ENCODE results near the gene IL6R.

IL6R gene

DNA sequence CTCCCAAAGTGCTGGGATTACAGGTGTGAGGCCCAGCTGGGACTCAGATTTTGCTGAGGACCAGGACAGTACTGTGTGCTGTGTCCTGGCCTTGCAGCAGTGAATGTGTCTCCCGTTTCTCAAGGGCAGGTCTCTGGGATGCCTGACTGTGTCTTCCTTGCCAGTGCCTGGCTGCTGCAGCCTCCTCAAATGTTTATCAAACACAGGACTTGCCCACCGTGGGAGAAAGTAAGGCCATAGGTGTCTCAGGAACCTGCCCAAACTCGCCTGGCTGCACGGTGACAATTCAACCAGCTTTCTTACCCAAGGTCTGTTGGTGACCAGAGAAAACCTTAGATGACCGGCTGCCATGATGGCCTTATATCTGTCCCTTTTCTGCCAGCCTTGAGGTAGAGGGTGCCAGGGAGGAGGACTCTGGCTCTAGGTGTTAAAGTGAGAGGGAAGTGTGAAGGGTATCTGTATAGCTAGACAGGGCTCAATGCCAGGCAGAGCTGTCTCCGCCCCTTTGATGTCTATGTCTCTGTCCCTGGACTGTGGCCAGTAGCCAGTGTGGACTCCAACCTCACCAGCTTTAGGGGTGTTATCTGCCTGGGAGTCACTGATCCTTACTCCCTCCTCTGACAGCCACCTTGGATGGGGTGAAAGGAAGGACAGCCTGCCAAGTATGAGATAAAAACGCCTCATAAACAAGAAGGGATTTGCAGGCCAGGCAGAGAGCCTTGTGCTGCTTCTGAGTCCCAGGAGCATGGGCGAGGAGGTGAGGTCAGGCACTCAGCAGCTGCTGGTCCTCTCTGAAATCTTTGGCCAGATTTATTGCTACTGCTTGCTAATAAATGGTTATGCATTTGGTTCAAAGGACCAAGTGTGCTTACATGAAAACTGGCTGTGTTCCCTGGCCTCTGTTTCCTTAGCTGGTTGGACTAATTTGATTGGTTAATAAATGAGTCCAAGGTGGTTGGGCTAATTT, 22.3 kb downstream of the IL6R start:
- no peak for DNase-seq

- no peak for DNase-seq
Measured at GRCh38 chr1:154429118-154429517, 24.0 kb downstream of the IL6R start.

- DNase-seq = no peak
Measured at GRCh38 chr1:154429841-154430611, 24.9 kb downstream of the IL6R start.

- no peak for DNase-seq
Measured at GRCh38 chr1:154430903-154431302, 25.8 kb downstream of the IL6R start.

DNA sequence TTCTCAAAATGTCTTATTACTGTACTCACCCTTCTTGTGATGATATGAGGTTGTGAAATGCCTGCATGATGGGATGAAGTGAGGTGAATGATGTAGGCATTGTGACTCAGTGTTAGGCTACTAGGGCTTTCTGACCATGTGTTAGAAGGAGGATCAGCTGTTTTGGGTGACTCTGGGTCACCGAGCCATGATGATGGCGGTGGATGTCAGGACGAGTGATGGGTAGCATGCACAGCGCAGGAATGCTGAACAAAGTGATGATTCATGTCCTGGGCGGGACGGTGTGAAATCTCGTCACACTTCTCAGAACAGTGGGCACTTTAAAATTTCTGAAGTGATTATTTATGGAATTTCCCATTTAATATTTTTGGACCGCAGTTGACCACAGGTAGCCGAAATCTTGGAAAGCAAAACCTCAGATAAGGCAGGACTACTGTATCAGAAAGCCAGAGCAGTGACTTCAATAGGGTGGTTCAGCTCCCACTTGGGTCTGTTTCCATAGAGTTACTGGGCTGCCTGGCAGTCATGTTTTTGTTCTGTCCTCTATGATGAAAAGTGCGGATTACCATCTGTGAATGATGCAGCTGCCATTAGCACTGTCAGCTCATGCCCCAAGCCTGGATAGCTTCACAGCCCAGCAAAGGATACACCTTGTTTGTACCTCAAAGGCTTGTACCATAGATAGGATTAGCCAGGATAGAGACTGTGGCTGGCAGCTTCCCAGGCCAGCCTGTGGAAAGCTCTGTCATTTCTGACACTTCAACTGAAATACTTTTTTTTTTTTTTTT, 26.6 kb downstream of the IL6R start:
- no peak for DNase-seq

DNA sequence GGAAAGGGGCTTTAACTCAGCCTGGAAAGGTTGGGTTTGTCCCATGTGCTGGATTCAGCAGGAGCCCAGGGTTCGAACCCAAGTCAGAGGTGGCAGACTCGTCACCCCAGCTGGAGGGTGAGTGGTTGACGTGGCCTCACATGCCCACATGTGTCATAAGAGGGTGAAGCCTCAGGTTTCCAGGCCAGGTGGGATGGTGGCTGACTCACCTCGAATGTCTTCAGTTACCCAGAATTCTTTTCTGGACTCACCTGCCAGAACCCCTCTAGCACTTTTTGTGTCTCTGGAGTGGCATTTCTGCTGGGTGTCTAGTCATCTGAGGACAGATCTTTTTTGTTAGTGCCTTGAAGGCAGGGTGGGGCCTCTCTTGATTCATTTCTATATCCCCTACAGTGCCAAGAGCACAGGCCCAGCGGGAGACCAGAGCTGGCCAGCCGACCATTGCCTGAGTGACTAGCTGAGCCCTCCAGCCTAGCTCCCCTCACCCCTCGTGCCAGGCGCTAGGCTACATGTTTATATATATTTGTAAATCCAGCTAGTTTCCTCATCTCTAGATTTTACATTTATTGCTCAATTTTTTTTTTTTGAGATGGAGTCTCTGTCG, 28.1 kb downstream of the IL6R start:
- no peak for DNase-seq

DNA sequence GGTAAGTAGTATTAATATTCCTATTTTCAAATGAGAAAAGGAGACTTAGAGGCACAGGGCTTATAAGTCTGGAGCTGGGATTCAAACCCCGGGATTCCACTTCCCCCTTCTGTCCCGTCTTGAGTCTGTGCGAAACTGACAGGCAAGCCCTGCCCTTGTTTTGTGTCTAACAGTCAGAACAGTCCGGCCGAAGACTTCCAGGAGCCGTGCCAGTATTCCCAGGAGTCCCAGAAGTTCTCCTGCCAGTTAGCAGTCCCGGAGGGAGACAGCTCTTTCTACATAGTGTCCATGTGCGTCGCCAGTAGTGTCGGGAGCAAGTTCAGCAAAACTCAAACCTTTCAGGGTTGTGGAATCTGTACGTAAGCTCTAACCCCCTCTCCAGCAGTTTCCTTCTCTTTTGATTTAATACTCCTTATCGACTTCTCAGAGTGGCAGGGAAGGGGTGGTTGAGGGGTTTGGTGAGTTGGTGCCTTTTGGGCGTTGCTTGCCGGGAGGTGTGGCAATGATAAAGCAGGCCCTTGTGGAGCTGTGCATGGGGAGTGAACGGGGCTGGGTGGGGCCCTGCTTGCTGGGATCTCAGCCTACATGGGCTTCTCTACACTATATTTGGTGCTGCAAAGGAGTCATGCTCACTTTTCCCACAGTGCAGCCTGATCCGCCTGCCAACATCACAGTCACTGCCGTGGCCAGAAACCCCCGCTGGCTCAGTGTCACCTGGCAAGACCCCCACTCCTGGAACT, 29.4 kb downstream of the IL6R start:
- DNase-seq = no peak

GRCh38 chr1:154435599-154436200, 30.6 kb downstream of the IL6R start:
- DNase-seq = no peak

DNA sequence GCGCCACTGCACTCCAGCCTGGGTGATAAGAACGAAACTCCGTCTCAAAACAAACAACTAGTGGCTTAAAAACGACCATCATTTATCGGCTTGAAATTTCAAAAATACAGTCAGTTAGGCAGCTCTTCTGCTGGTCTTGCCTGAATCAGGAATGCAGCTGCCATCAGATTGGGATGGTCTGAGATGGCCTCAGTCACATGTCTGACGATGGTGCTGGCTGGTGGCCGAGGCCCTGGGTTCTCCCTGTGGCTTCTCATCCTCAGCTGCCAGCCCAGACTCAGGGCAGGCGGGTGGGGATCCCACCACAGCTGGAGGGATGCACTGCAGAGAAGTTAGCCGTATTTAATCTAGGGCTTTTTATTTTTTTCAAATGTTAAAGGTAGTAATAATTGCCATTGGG, 31.3 kb downstream of the IL6R start:
- DNase-seq = no peak

DNA sequence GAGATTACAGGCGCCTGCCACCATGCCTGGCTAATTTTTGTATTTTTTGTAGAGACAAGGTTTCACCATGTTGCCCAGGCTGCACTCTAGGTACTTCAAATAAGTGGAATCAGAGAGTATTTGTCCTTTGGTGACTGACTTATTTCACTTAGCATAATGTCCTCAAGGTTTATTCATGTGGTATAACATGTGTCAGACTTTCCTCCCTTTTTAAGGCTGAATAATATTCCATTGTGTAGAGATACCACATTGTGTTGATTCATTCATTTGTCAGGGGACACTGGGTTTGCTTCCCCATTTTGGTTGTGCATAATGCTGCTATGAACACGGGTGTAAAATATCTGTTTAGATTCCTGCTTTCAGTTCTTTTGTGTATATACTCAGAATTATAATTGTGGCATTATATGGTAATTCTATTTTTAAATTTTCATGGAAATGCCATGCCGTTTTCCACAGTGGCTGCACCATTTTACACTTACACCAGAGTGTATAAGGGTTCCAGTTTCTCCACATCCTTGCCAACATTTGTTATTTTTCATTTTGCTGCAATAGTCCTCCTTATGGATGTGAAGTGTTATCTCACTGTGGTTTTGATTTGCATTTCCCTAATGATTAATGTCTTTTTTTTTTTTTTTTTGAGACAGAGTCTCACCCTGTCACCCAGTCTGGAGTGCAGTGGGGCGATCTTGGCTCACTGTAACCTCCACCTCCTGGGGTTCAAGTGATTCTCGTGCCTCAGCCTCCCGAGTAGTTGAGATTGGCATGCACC, 35.1 kb downstream of the IL6R start:
- DNase-seq = no peak

- DNase-seq = no peak
Measured at GRCh38 chr1:154441241-154441888, 36.2 kb downstream of the IL6R start.

DNA sequence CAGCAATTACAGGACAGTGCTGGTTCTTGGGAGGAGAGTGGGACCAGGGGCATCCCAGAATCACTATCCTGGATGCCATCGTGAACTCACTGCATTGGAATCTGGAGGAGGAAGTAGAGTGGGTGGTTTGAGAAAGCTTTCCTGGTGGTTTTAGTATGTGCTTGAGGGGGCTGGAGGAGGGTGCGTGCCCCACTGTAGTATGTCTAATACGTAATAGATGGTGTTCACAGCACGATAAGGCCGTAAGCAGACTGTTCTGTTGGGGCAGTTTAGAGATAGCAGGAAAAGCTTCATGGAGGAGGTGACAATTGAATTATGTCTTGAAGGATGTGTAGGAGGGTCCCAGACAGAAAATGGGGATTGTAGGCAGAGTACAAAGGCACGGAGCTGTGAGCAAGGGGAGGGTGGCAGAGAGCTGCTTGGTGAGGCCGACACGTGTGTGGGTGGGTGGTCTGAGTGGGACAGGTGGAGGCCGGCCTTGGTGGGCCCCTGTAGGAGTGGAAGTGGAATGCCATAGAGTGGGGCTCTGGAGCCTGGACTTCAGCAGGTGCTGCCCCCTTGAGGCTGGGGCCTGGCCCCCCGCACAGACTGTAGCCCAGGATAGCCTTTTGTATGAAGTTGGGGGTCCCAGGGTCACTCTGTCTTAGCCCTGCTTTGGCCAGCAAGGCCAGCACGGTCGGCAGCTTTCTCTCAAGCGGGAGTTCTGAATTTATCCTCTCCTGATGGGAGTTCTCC, 37.0 kb downstream of the IL6R start:
- DNase-seq = no peak

DNA sequence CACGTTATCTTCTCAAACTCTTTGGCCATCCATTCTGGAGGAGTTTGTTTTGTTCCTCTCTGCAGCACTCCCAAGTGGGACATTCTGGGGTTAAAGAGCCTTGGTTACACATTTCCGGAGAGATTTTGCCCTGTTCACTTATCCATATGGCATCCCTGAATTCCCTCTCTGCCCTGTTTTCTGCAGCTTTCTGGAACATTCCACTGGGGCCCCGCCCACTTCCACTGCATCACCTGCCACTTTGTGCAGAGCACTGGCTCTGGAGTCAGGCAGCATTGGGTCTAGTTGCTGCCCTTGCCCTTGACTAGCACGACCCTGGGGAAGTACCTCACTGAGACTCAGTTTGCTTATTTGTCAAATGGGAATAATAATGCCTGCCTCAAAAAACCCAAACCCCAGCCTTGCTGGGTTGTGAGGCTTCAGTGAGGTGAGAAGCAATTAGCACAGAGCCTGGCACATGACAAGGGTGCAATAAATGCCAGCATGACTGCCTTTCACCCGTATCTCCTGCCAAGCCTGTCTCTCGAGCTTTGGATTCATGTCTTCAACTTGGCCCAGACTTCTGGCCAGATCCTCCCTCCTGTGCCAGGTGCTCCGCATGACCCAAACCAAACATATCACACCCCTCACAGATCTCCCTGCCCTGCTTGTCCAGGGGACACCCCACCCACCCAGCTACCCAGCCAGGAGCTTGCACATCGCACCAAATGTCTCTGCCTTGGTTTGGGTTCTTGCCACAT, 38.3 kb downstream of the IL6R start:
- DNase-seq = no peak

DNA sequence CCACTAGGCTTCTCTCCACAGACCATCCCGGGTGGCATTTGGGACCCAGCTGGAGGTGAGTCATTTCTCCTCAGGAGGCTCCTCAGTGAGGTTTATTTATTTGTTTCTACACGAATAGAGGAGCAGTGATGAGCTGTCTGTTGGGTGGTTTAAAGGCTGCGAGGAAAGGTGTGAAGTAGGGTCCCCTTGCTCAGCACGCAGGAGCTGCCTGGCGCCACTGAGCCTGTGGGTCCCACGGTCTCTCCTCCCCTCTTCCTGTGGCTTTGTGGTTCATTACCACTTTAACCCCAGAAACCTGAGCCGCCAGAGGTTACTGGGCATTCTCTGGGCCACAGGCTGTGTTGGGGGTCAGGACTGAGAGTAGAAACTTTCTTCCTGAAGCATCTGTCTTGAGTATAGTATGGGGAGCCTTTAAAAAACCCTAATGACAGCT, 39.9 kb downstream of the IL6R start:
- DNase-seq = no peak

GRCh38 chr1:154446292-154446691, 41.1 kb downstream of the IL6R start:
- no peak for DNase-seq

- no peak for DNase-seq
Measured at GRCh38 chr1:154446789-154447188, 41.6 kb downstream of the IL6R start.

DNA sequence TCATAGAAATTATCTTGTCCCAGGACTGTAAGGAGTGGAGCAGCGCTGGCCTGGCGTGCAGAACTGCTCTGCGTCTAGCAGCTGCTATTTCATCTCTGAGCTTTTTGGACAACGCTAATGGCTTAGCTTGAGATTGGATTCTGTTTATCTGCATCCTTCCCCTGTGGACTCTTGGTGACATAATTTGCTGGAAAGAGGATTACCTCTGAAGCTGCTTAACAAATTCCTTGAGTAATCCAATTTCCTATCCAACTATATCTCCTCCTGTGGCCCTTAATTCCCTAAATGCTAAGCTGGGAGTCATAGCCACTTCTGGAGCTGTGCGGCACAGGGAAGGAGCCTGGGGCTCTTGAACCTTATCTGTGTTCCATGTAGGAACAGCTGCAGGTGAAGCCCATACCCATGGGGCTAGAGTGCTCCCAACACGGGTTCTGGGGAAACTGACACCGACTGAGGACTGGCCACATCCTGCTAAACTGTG, 43.2 kb downstream of the IL6R start:
- DNase-seq = no peak

DNA sequence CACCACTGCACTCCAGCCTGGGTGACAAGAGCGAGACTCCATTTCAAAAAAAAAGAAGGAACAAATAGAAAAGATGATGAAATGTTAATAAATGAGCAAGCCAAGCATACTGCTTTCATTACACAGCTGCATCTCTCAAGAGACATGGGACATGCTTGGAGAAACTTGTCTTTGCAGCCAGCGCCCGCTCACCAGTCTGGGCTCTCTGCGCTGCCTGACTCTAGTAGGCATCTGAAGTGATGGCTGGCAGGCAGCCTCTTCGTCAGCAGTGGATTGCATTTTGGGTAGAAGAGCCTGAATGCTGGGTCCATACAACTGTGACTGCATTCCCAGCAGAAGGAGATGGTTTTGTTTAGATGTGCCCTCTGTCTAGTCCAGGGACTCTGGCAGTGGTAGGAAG, 48.0 kb downstream of the IL6R start:
- no peak for DNase-seq
